ENCODE results near the gene BAG2. TPM values are rescaled to one million over a fixed set of nuclear protein-coding genes. Genes with fewer than 3 reads are reported as not detected.
A peak's percentile ranks its signal among the peaks of the same experiment; 100 is the strongest.

The BAG2 gene
- total and polyA plus RNA-seq, 2 of the 13 experiments (the other 11 are each of a cell fraction or from before 2014, with no cell fraction given), result 5.7 to 15.1 TPM

DNA sequence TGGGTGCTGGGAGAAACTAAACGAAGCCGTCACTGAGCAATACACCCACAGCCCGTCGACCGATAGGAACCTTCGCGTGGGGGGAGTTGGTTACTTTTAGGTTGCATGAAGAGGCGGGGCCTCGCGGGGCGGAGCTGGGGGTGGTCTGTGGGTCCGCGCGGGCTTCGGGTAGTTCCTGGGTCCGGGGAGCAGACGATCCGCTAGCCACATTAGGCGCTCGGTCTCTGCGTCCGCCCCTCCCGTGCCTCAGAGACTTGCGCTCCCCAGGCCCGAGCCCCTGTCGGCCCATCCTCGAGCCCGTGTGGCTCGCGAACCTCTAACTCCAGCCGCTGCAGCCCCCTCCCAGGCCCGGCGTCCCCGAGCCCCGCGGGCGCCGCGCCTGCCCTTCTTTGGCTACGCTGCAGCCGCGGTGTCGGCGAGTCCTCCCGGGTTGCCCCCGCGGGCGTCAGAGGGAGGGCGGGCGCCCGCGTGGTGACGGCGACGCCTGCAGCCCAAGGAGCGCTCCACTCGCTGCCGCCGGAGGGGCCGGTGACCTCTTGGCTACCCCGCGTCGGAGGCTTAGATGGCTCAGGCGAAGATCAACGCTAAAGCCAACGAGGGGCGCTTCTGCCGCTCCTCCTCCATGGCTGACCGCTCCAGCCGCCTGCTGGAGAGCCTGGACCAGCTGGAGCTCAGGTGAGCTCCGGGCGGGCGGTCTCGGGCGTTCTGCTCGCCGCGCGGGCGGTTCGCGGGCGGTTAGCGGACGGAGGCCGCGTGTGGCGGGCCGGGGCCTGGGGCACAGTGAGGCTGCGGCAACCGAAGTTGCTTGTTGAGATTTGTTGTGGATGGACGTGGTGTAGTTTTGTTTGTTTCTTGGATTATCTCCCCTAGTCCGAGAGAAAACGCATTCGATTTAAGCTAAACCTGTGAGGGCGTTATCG is at the start of gene BAG2 (continued):
- 0 out of 2 replicates have a peak, but pooled peaks have one; percentile 76 for TF ChIP-seq ZFP62 (CRISPR knock-in tag; IDR thresholded peaks at IDR 0.05)
- TF ChIP-seq, protein P1, sequence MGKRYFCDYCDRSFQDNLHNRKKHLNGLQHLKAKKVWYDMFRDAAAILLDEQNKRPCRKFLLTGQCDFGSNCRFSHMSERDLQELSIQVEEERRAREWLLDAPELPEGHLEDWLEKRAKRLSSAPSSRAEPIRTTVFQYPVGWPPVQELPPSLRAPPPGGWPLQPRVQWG (CRISPR knock-in tag; IDR thresholded peaks at IDR 0.05; ENCODE audit: borderline replicate concordance, low read depth), result no peak
- TF ChIP-seq, protein P2, sequence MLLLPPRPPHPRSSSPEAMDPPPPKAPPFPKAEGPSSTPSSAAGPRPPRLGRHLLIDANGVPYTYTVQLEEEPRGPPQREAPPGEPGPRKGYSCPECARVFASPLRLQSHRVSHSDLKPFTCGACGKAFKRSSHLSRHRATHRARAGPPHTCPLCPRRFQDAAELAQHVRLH (CRISPR knock-in tag; IDR thresholded peaks at IDR 0.05; ENCODE audit: borderline replicate concordance, low read depth), result peak; percentile 2; the same call in 1 of the 2 replicates
- peak; percentile 94 for TF ChIP-seq ATF7-NPFF (CRISPR knock-in tag; IDR thresholded peaks at IDR 0.05; ENCODE audit: low read depth)
- TF ChIP-seq KDM5B (CRISPR knock-in tag; IDR thresholded peaks at IDR 0.05; ENCODE audit: borderline replicate concordance), result peak; percentile 98
- TF ChIP-seq HNRNPUL1 (IDR thresholded peaks at IDR 0.05; ENCODE audit: low read depth, low read length), result no peak; the same call in 1 of the 2 replicates
- TF ChIP-seq, protein P3, sequence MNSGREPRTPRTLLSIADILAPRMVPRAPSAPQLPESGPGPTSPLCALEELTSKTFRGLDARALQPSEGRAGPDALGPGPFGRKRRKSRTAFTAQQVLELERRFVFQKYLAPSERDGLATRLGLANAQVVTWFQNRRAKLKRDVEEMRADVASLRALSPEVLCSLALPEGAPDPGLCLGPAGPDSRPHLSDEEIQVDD (CRISPR knock-in tag; IDR thresholded peaks at IDR 0.05; ENCODE audit: borderline replicate concordance), result no peak; the same call in 1 of the 2 replicates
- TF ChIP-seq ERF (CRISPR knock-in tag; IDR thresholded peaks at IDR 0.05), result peak; percentile 56; the same call in 1 of the 2 replicates
- no peak for TF ChIP-seq NFATC3 (CRISPR knock-in tag; IDR thresholded peaks at IDR 0.05)
- TF ChIP-seq ZNF30 (CRISPR knock-in tag; IDR thresholded peaks at IDR 0.05), result 0 out of 2 replicates have a peak, but pooled peaks have one; percentile 27
- TF ChIP-seq ZNF850 (CRISPR knock-in tag; conservative IDR thresholded peaks at IDR 0.05), result peak; percentile 93; the same call in 1 of the 2 replicates

Measured in HepG2 (cell line).